ENCODE results near the gene NHLRC4. TPM values are rescaled to one million over a fixed set of nuclear protein-coding genes. Genes with fewer than 3 reads are reported as not detected.

NHLRC4 gene
- polyA plus RNA-seq, 3 donors = 5.1 to 8.9 (median 8.1) TPM

- no peak for DNase-seq (ENCODE audit: extremely low read depth in 1 of 11, low read depth in 9 of 11, low spot score in 4 of 11)
These were observed 41.2 kb downstream of the NHLRC4 start for GRCh38 chr16:608019-608418.

GRCh38 chr16:609316-609715 is 42.5 kb downstream of the NHLRC4 start:
- DNase-seq (ENCODE audit: extremely low read depth in 1 of 11, low read depth in 9 of 11, low spot score in 4 of 11) = no peak

- DNase-seq (ENCODE audit: extremely low read depth in 1 of 11, low read depth in 9 of 11, low spot score in 4 of 11) = no peak
These were observed 43.2 kb downstream of the NHLRC4 start for GRCh38 chr16:609984-610383.

- no peak for DNase-seq (ENCODE audit: extremely low read depth in 1 of 11, low read depth in 9 of 11, low spot score in 4 of 11)
These were observed 43.9 kb downstream of the NHLRC4 start for GRCh38 chr16:610513-611381.

GRCh38 chr16:615122-615521 is 48.3 kb downstream of the NHLRC4 start:
- no peak for DNase-seq (ENCODE audit: extremely low read depth in 1 of 11, low read depth in 9 of 11, low spot score in 4 of 11)

- DNase-seq (ENCODE audit: extremely low read depth in 1 of 11, low read depth in 9 of 11, low spot score in 4 of 11) = no peak
These were observed 50.2 kb downstream of the NHLRC4 start for GRCh38 chr16:616733-617586.

- DNase-seq (ENCODE audit: extremely low read depth in 1 of 11, low read depth in 9 of 11, low spot score in 4 of 11) = no peak
These were observed 51.0 kb downstream of the NHLRC4 start for GRCh38 chr16:617855-618254.

Other genes with a start within 250 kb of the NHLRC4 start
- gene AXIN1, start 214.3 kb upstream of the NHLRC4 start, polyA plus RNA-seq (ENCODE audit: insufficient read length in 3 of 3) = 10 to 100 TPM; 14.1 to 23.7 (median 22.2) TPM
- gene MRPL28, start 196.5 kb upstream of the NHLRC4 start, polyA plus RNA-seq (ENCODE audit: insufficient read length in 3 of 3) = 10 to 100 TPM; 55.3 to 90.5 (median 65.3) TPM
- 10 to 100 TPM; 56.7 to 71.2 (median 60.6) TPM for gene PGAP6, start 185.0 kb upstream of the NHLRC4 start, polyA plus RNA-seq (ENCODE audit: insufficient read length in 3 of 3)
- gene NME4, start 169.8 kb upstream of the NHLRC4 start, polyA plus RNA-seq (ENCODE audit: insufficient read length in 3 of 3) = 100 to 1,000 TPM; 108 to 146 (median 134) TPM
- gene DECR2, start 165.1 kb upstream of the NHLRC4 start, polyA plus RNA-seq (ENCODE audit: insufficient read length in 3 of 3) = 10 to 100 TPM; 20.7 to 47.6 (median 21.2) TPM
- 100 to 1,000 TPM in 2 of 3 donors, 10 to 100 TPM in 1; 96.3 to 159 (median 104) TPM for gene RAB11FIP3, start 141.4 kb upstream of the NHLRC4 start, polyA plus RNA-seq (ENCODE audit: insufficient read length in 3 of 3)
- 10 to 100 TPM; 23.2 to 37.7 (median 35.0) TPM for gene CAPN15, start 39.3 kb upstream of the NHLRC4 start, polyA plus RNA-seq (ENCODE audit: insufficient read length in 3 of 3)
- gene PRR35, start 6.6 kb upstream of the NHLRC4 start, polyA plus RNA-seq (ENCODE audit: insufficient read length in 3 of 3) = 10 to 100 TPM in 2 of 3 donors, 1 to 10 TPM in 1; 5.7 to 14.0 (median 14.0) TPM
- gene PIGQ, start 3.0 kb downstream of the NHLRC4 start, polyA plus RNA-seq (ENCODE audit: insufficient read length in 3 of 3) = 10 to 100 TPM; 49.0 to 82.6 (median 66.2) TPM
- 10 to 100 TPM; 14.3 to 32.5 (median 23.6) TPM for gene RAB40C, start 23.1 kb downstream of the NHLRC4 start, polyA plus RNA-seq (ENCODE audit: insufficient read length in 3 of 3)
- 1 to 10 TPM; 1.3 to 2.0 (median 2.0) TPM for gene WFIKKN1, start 64.0 kb downstream of the NHLRC4 start, polyA plus RNA-seq (ENCODE audit: insufficient read length in 3 of 3)
- gene METTL26, start 69.3 kb downstream of the NHLRC4 start, polyA plus RNA-seq (ENCODE audit: insufficient read length in 3 of 3) = 10 to 100 TPM; 39.3 to 62.6 (median 60.9) TPM
- gene MCRIP2, start 74.8 kb downstream of the NHLRC4 start, polyA plus RNA-seq (ENCODE audit: insufficient read length in 3 of 3) = 10 to 100 TPM; 10.2 to 31.8 (median 22.6) TPM
- 10 to 100 TPM; 36.9 to 62.0 (median 48.4) TPM for gene WDR90, start 82.4 kb downstream of the NHLRC4 start, polyA plus RNA-seq (ENCODE audit: insufficient read length in 3 of 3)
- gene RHOT2, start 101.1 kb downstream of the NHLRC4 start, polyA plus RNA-seq (ENCODE audit: insufficient read length in 3 of 3) = 100 to 1,000 TPM in 1 of 3 donors, 10 to 100 TPM in 2; 51.8 to 111 (median 92.9) TPM
- gene RHBDL1, start 108.7 kb downstream of the NHLRC4 start, polyA plus RNA-seq (ENCODE audit: insufficient read length in 3 of 3) = 1 to 10 TPM in 2 of 3 donors, under 1 TPM in 1; 0.84 to 2.5 (median 2.3) TPM
- 100 to 1,000 TPM in 2 of 3 donors, 10 to 100 TPM in 1; 97.8 to 133 (median 126) TPM for gene STUB1, start 113.4 kb downstream of the NHLRC4 start, polyA plus RNA-seq (ENCODE audit: insufficient read length in 3 of 3)
- 10 to 100 TPM; 48.7 to 73.8 (median 73.5) TPM for gene JMJD8, start 117.3 kb downstream of the NHLRC4 start, polyA plus RNA-seq (ENCODE audit: insufficient read length in 3 of 3)
- 10 to 100 TPM in 2 of 3 donors, 1 to 10 TPM in 1; 8.8 to 16.1 (median 14.2) TPM for gene WDR24, start 123.4 kb downstream of the NHLRC4 start, polyA plus RNA-seq (ENCODE audit: insufficient read length in 3 of 3)
- 1 to 10 TPM in 1 of 3 donors, under 1 TPM in 2; 0.67 to 2.7 (median 0.92) TPM for gene FBXL16, start 138.8 kb downstream of the NHLRC4 start, polyA plus RNA-seq (ENCODE audit: insufficient read length in 3 of 3)
- gene METRN, start 148.1 kb downstream of the NHLRC4 start, polyA plus RNA-seq (ENCODE audit: insufficient read length in 3 of 3) = 10 to 100 TPM in 2 of 3 donors, 1 to 10 TPM in 1; 4.0 to 15.4 (median 11.3) TPM
- 10 to 100 TPM; 10.4 to 22.6 (median 21.6) TPM for gene ANTKMT, start 154.1 kb downstream of the NHLRC4 start, polyA plus RNA-seq (ENCODE audit: insufficient read length in 3 of 3)
- 1 to 10 TPM; 1.5 to 3.6 (median 3.1) TPM for gene CCDC78, start 159.4 kb downstream of the NHLRC4 start, polyA plus RNA-seq (ENCODE audit: insufficient read length in 3 of 3)
- 10 to 100 TPM in 1 of 3 donors, 1 to 10 TPM in 2; 3.8 to 12.1 (median 5.1) TPM for gene HAGHL, start 160.1 kb downstream of the NHLRC4 start, polyA plus RNA-seq (ENCODE audit: insufficient read length in 3 of 3)
- gene CIAO3, start 174.0 kb downstream of the NHLRC4 start, polyA plus RNA-seq (ENCODE audit: insufficient read length in 3 of 3) = 10 to 100 TPM; 22.7 to 42.3 (median 26.5) TPM
- 10 to 100 TPM; 12.7 to 36.0 (median 18.1) TPM for gene MSLN, start 193.7 kb downstream of the NHLRC4 start, polyA plus RNA-seq (ENCODE audit: insufficient read length in 3 of 3)
- 10 to 100 TPM in 2 of 3 donors, 1 to 10 TPM in 1; 9.1 to 22.4 (median 16.7) TPM for gene RPUSD1, start 221.4 kb downstream of the NHLRC4 start, polyA plus RNA-seq (ENCODE audit: insufficient read length in 3 of 3)
- 10 to 100 TPM; 22.3 to 35.4 (median 32.3) TPM for gene CHTF18, start 221.6 kb downstream of the NHLRC4 start, polyA plus RNA-seq (ENCODE audit: insufficient read length in 3 of 3)
- gene GNG13, start 233.7 kb downstream of the NHLRC4 start, polyA plus RNA-seq (ENCODE audit: insufficient read length in 3 of 3) = under 1 TPM; 0.41 to 0.58 (median 0.47) TPM

All from renal cortex interstitium (tissue), 11 donors.